ENCODE data around the gene OGDHL. TPM values are rescaled to one million over a fixed set of nuclear protein-coding genes. Genes with fewer than 3 reads are reported as not detected.

Gene OGDHL
- total and polyA plus RNA-seq, 2 donors, result 0.79 to 0.87 TPM

DNA sequence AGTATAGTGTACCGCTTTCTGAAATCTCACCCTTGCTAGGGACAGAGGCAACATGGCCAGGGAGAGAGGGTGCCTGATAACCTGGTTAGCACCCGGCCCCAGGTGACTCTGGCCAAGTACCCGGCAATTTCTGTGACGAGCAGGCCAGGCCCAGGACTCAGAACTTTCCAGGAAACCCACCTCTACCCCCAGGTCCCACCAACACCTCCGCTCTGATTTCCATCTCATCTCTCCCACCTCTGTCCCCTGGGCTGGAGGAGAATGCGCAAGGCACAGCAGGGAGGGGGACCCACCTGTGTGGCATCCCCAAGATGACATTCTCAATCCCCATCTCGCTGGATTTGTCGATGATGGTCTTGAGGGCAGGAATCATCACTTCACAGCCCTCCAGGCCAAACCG lies 11.6 kb downstream of the OGDHL start:
- no peak overlapping the region for H3K4me3 ChIP-seq (ENCODE audit: low read depth, low read length)
- no peaks in the 10 kb centered on the region for H3K36me3 ChIP-seq (ENCODE audit: insufficient read depth)
- H3K27ac ChIP-seq (ENCODE audit: low read depth), result no peak overlapping the region
- DNase-seq (ENCODE audit: extremely low spot score), result no peak
- WGBS, result 85% methylated on average over 9 of the region's 9 CpGs
- no peaks in the 10 kb centered on the region for H3K4me1 ChIP-seq (ENCODE audit: insufficient read depth)

GRCh38 chr10:49749556-49750491 lies 12.3 kb downstream of the OGDHL start:
- H3K4me3 ChIP-seq (ENCODE audit: low read depth, low read length), result no peak overlapping the region
- DNase-seq (ENCODE audit: extremely low spot score), result no peak
- 79% methylated on average over 20 of the region's 20 CpGs for WGBS
- H3K27ac ChIP-seq (ENCODE audit: low read depth), result no peak overlapping the region
- no peaks in the 10 kb centered on the region for H3K36me3 ChIP-seq (ENCODE audit: insufficient read depth)
- no peaks in the 10 kb centered on the region for H3K4me1 ChIP-seq (ENCODE audit: insufficient read depth)

DNA sequence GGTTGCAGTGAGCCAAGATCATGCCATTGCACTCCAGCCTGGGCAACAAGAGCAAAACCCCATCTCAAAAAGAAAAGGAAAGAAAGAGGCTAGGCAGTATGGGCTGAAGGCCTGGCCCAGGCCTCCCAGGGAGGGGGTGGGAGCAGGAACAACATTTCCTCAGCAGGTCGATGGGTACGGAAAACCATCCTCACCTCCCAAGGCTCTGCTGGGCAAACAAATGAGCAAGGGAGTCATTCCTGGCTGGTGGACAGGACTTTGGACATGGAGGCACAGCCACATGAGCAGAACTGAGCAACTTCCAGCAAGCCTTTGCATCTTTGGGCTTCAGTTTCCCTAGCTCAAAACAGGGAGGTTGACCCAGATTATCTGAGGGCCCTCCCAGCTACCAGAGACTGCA lies 13.0 kb downstream of the OGDHL start:
- 82% methylated on average over 2 of the region's 2 CpGs for WGBS
- no peak for DNase-seq (ENCODE audit: extremely low spot score)
- Histone ChIP-seq H3K4me1 (ENCODE audit: insufficient read depth) (no peaks in the 10 kb centered on the region), H3K4me3 (ENCODE audit: low read depth, low read length) (no peak overlapping the region), H3K36me3 (ENCODE audit: insufficient read depth) (no peaks in the 10 kb centered on the region), H3K27ac (ENCODE audit: low read depth) (no peak overlapping the region)

DNA sequence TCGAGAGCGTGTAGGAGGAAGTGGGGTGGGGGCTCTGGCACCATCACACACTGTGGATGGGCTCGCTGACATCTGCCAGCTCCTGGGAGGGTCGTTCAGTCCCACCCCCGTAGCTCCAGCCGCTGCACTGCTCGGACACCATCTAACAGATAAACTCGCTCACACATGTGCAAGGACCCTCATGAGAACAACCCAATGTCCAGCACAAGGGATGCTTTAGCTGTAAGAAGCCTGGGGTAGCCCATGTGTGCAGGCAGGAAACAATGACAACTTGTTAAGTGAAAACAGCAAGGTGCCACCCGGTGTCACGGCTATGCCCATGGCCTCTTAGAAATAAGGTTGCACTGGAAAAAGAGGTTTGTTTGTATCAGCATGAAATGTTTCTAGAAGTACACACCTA lies 14.1 kb downstream of the OGDHL start:
- 58% methylated on average over 10 of the region's 10 CpGs for WGBS
- no peak overlapping the region for H3K27ac ChIP-seq (ENCODE audit: low read depth)
- H3K4me1 ChIP-seq (ENCODE audit: insufficient read depth), result no peaks in the 10 kb centered on the region
- H3K36me3 ChIP-seq (ENCODE audit: insufficient read depth), result no peaks in the 10 kb centered on the region
- no peak for DNase-seq (ENCODE audit: extremely low spot score)
- no peak overlapping the region for H3K4me3 ChIP-seq (ENCODE audit: low read depth, low read length)

- WGBS, result 83% methylated on average over 4 of the region's 4 CpGs
- DNase-seq (ENCODE audit: extremely low spot score), result no peak
- no peak overlapping the region for H3K4me3 ChIP-seq (ENCODE audit: low read depth, low read length)
Observed at GRCh38 chr10:49747303-49747646, 14.8 kb downstream of the OGDHL start.

GRCh38 chr10:49746626-49747302 lies 15.4 kb downstream of the OGDHL start:
- no peak overlapping the region for H3K27ac ChIP-seq (ENCODE audit: low read depth)

More at GRCh38 chr10:49747303-49747646, 14.8 kb downstream of the OGDHL start:
- no peaks in the 10 kb centered on the region for H3K4me1 ChIP-seq (ENCODE audit: insufficient read depth)
- H3K27ac ChIP-seq (ENCODE audit: low read depth), result no peak overlapping the region
- H3K36me3 ChIP-seq (ENCODE audit: insufficient read depth), result no peaks in the 10 kb centered on the region

DNA sequence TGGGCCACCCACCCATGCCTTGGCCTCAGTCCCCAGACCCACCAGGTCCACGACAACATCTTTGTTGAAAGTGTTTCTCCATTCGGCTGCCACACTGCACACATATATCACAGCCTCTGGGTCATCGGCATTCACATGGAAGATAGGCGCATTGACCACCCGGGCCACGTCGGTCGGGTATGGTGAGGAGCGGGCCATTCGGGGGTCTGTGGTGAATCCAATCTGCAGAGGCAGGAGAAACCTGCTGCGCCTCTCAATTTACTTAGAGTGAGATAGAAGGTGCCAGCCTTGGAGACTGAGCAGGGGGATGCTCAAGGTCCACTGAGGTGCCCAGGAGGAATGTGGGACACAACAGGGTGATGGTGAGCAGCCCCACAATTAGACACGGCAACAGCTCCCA lies 16.4 kb downstream of the OGDHL start:
- Histone ChIP-seq H3K4me1 (ENCODE audit: insufficient read depth) (no peaks in the 10 kb centered on the region), H3K4me3 (ENCODE audit: low read depth, low read length) (no peak overlapping the region), H3K27ac (ENCODE audit: low read depth) (no peak overlapping the region), H3K36me3 (ENCODE audit: insufficient read depth) (no peaks in the 10 kb centered on the region)
- WGBS, result 92% methylated on average over 12 of the region's 12 CpGs
- no peak for DNase-seq (ENCODE audit: extremely low spot score)

More at GRCh38 chr10:49746626-49747302, 15.4 kb downstream of the OGDHL start:
- Histone ChIP-seq H3K4me1 (ENCODE audit: insufficient read depth) (no peaks in the 10 kb centered on the region), H3K4me3 (ENCODE audit: low read depth, low read length) (no peak overlapping the region), H3K36me3 (ENCODE audit: insufficient read depth) (no peaks in the 10 kb centered on the region)
- 92% methylated on average over 20 of the region's 20 CpGs for WGBS
- no peak for DNase-seq (ENCODE audit: extremely low spot score)

- no peaks in the 10 kb centered on the region for H3K4me1 ChIP-seq (ENCODE audit: insufficient read depth)
- no peak overlapping the region for H3K27ac ChIP-seq (ENCODE audit: low read depth)
- no peaks in the 10 kb centered on the region for H3K36me3 ChIP-seq (ENCODE audit: insufficient read depth)
- no peak for DNase-seq (ENCODE audit: extremely low spot score)
- no peak overlapping the region for H3K4me3 ChIP-seq (ENCODE audit: low read depth, low read length)
- 85% methylated on average over 13 of the region's 13 CpGs for WGBS
Observed at GRCh38 chr10:49744924-49745605, 17.1 kb downstream of the OGDHL start.

DNA sequence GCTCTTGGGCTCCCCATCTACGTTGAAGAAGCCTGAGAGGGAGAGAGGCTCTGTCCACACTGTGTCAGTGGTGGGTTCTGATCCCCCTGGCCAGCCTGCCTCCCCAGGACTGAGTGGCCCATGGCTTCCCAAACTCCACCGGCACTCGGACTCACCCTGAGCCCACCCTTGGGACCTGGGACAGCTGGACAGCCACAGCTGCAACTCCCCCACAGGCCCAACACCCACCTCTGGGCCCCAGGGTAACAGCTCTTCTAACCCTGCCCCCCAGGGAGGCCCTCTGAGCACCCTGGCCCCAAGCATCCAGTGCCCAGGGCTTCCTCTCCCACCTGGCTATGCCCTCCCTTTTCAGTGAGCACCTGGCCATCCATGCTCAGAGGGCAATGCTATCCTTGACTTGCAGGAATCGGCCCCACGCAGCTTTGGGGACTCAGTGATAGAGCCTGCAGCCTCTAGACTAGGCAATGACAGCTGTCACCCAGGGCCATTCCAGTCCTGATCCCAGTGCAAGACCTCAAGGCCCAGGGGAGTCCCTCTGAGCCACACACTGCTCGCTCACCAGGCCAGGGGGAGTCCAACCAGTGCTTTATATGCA lies 17.9 kb downstream of the OGDHL start:
- no peaks in the 10 kb centered on the region for H3K36me3 ChIP-seq (ENCODE audit: insufficient read depth)
- H3K4me3 ChIP-seq (ENCODE audit: low read depth, low read length), result no peak overlapping the region
- no peak for DNase-seq (ENCODE audit: extremely low spot score)
- no peaks in the 10 kb centered on the region for H3K4me1 ChIP-seq (ENCODE audit: insufficient read depth)
- no peak overlapping the region for H3K27ac ChIP-seq (ENCODE audit: low read depth)
- WGBS, result 83% methylated on average over 6 of the region's 6 CpGs

- Histone ChIP-seq H3K27ac (ENCODE audit: low read depth) (no peak overlapping the region), H3K4me1 (ENCODE audit: insufficient read depth) (no peaks in the 10 kb centered on the region), H3K4me3 (ENCODE audit: low read depth, low read length) (no peak overlapping the region), H3K36me3 (ENCODE audit: insufficient read depth) (no peaks in the 10 kb centered on the region)
- DNase-seq (ENCODE audit: extremely low spot score), result no peak
- 85% methylated on average over 19 of the region's 19 CpGs for WGBS
Observed at GRCh38 chr10:49743464-49744075, 18.6 kb downstream of the OGDHL start.

DNA sequence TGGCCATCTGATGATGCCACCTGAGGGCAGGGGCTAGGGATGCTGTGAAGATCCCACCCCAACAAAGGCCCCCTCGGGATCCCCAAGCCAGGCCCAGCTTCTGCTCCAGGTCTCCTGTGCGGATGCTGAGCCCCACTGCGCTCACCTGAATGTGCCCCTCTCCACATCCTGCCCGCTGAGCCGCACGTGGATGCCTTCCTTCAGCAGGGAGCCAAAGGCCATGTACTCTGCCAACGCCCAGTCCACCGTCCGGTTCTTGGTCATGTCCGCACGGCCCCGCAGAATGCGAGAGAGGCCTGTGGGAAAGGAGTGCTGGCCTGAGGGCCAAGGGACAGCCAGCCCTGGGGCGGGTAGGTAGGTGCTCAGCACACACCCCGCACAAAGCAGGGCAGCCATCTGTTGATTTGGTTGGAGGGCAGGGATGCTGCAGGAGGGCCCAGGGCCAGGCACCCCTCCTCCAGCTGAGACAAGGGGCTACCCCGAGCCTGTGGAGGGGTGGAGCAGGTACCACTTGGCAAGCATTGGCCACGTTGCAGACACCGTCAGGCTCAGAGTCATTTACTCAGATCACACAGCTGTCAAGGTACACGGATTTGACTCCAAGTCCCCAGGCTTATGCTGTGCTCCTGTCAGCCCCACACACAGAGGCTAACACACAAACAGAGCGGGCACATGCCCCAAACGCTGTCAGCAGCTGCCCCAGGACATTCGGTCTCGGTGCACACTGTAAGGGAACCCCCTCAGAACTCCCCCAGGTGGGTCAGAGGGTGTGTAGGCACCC lies 19.2 kb downstream of the OGDHL start:
- Histone ChIP-seq H3K4me3 (ENCODE audit: low read depth, low read length) (no peak overlapping the region), H3K4me1 (ENCODE audit: insufficient read depth) (no peaks in the 10 kb centered on the region), H3K36me3 (ENCODE audit: insufficient read depth) (no peaks in the 10 kb centered on the region), H3K27ac (ENCODE audit: low read depth) (no peak overlapping the region)
- DNase-seq (ENCODE audit: extremely low spot score), result no peak
- 87% methylated on average over 23 of the region's 23 CpGs for WGBS

GRCh38 chr10:49741108-49741995 lies 20.8 kb downstream of the OGDHL start:
- 76% methylated on average over 7 of the region's 7 CpGs for WGBS
- DNase-seq (ENCODE audit: extremely low spot score), result no peak
- Histone ChIP-seq H3K4me1 (ENCODE audit: insufficient read depth) (no peaks in the 10 kb centered on the region), H3K27ac (ENCODE audit: low read depth) (no peak overlapping the region), H3K36me3 (ENCODE audit: insufficient read depth) (no peaks in the 10 kb centered on the region), H3K4me3 (ENCODE audit: low read depth, low read length) (no peak overlapping the region)
